Measurements from ENCODE around the gene GPR146.

- TF ChIP-seq EZH2 (IDR thresholded peaks at IDR 0.05) (no peak), POLR2AphosphoS5 (IDR thresholded peaks at IDR 0.05; ENCODE audit: borderline replicate concordance, low read depth, low read length) (no peak), FOXP2 (optimal IDR thresholded peaks at IDR 0.05; ENCODE audit: control extremely low read depth, extremely low read length, insufficient read depth) (no peak)
Measured at GRCh38 chr7:1081336-1081735, 37.0 kb downstream of the GPR146 start.
